ENCODE measurements around the gene RASAL1.

DNA sequence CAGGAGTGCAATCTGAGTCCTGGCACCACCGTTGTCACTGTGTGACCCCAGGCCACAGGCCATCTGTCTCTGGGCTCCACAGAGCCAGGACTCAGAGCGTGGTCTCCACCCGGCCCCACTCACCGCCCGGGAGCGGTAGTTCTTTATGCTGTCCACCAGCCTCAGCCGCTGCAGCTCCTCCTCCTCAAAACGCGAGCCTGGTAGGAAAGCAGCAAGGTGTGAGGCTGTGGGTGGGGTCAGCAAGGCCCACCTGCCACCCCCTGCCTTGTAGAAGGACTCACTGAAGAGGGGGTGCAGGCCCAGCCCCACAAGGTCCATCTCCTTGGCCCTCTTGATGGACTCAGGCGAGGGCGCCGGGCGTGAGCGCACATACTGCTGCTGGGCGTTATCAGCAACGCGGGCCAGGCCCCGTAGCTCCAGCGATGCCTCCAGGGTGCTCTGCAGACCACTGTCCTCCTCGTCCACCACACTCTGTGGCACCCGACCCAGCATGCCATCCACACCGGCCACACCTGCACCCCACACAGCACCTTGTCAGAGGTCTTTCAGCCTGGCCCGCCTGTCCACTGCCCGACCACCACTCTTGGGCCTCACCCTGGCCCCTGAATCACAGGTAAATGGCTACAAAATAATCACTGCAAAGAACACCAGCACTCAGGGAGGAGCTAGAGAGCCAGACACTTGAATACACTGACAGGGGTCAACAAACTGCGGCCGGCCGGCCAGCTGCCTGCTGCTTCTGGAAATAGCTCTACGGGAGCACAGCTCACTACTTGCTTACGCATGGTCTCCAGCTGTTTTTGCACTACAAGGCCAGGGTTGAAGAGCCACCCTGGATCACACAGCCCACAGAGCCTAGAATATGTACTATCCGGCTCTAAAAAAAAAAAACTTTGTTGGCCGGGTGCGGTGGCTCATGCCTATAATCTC, 30.2 kb upstream of the RASAL1 start:
- TF ChIP-seq EP300 (IDR thresholded peaks at IDR 0.05) (no peak), CTCF (IDR thresholded peaks at IDR 0.05) (no peak), POLR2A (IDR thresholded peaks at IDR 0.05) (no peak)

Data from stomach (tissue), 4 donors.